ENCODE measurements around the gene GDF2. TPM values are rescaled to one million over a fixed set of nuclear protein-coding genes. Genes with fewer than 3 reads are reported as not detected.

GDF2 gene
- total RNA-seq (2014; rRNA removed; shearing (Covaris generic)) (not detected in 2 replicates), polyA plus RNA-seq (2016; fragmentation: Nextera tagmentation; extraction: Ambion mirVana) (not detected in 2 replicates)
- long read RNA-seq, result 0 reads

DNA sequence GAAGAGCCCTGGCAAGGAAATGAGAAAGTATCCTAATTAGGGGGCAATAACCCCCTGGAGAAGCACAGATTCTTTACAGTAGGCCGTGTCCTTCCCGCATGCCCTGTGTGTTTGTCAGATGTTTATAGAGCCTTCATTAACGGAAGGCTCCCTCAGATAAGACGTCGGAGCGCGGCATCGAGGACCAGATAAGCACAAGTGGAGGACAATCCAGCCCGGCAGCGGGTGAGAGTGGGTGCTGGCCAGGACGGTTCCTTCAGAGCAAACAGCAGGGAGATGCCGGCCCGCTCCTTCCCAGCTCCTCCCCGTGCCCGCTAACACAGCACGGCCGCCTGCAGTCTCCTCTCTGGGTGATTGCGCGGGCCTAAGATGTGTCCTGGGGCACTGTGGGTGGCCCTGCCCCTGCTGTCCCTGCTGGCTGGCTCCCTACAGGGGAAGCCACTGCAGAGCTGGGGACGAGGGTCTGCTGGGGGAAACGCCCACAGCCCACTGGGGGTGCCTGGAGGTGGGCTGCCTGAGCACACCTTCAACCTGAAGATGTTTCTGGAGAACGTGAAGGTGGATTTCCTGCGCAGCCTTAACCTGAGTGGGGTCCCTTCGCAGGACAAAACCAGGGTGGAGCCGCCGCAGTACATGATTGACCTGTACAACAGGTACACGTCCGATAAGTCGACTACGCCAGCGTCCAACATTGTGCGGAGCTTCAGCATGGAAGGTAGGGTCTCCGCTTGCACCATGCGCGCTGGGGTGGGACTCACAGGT lies at the start of gene GDF2:
Gene GDF2, plus strand, starts transcription at position 155 of the 762 bp plus-strand sequence. Its CDS starts 215 bp downstream, at position 370.
- Mint-ChIP-seq H3K27ac (no peak within 1 kb of the TSS), H3K9me3 (no peaks in the 10 kb centered on the region), H3K36me3 (ENCODE audit: low read depth) (no peaks in the 10 kb centered on the region), H3K4me1 (no peaks in the 10 kb centered on the region), H3K4me3 (no peak within 1 kb of the TSS), H3K27me3 (ENCODE audit: insufficient read depth, low read depth, poor library complexity) (peaks cover 1% of the 10 kb centered on the region)
- H3K27me3 ChIP-seq (ENCODE audit: insufficient read depth), result no peaks in the 10 kb centered on the region
- no peaks in the 10 kb centered on the region for H4K20me1 ChIP-seq (replicated peaks; ENCODE audit: insufficient read depth)
- H3K4me3 ChIP-seq, result no peak within 1 kb of the TSS
- H3F3A ChIP-seq (replicated peaks; ENCODE audit: low read depth), result no peaks in the 10 kb centered on the region
- no peak within 1 kb of the TSS for H3K4me2 ChIP-seq
- no peaks in the 10 kb centered on the region for H3K79me2 ChIP-seq (replicated peaks; ENCODE audit: insufficient read depth)
- no peak within 1 kb of the TSS for H3K27ac ChIP-seq (ENCODE audit: low read depth)
- 0 out of 2 replicates have a peak, but pooled peaks cover 4% of the 10 kb centered on the region for H3K9me2 ChIP-seq (ENCODE audit: insufficient read depth)
- ATAC-seq (no peak), DNase-seq (ENCODE audit: low spot score) (no peak)
- H3K36me3 ChIP-seq (ENCODE audit: insufficient read depth), result no peaks in the 10 kb centered on the region
- H3K4me1 ChIP-seq (ENCODE audit: insufficient read depth), result no peaks in the 10 kb centered on the region
- H2AFZ ChIP-seq, result no peak within 1 kb of the TSS
- TF ChIP-seq, protein P1, sequence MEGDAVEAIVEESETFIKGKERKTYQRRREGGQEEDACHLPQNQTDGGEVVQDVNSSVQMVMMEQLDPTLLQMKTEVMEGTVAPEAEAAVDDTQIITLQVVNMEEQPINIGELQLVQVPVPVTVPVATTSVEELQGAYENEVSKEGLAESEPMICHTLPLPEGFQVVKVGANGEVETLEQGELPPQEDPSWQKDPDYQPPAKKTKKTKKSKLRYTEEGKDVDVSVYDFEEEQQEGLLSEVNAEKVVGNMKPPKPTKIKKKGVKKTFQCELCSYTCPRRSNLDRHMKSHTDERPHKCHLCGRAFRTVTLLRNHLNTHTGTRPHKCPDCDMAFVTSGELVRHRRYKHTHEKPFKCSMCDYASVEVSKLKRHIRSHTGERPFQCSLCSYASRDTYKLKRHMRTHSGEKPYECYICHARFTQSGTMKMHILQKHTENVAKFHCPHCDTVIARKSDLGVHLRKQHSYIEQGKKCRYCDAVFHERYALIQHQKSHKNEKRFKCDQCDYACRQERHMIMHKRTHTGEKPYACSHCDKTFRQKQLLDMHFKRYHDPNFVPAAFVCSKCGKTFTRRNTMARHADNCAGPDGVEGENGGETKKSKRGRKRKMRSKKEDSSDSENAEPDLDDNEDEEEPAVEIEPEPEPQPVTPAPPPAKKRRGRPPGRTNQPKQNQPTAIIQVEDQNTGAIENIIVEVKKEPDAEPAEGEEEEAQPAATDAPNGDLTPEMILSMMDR (conservative IDR thresholded peaks at IDR 0.05; ENCODE audit: low read depth in 2 of 2), result no peak
- TF ChIP-seq, protein P2, sequence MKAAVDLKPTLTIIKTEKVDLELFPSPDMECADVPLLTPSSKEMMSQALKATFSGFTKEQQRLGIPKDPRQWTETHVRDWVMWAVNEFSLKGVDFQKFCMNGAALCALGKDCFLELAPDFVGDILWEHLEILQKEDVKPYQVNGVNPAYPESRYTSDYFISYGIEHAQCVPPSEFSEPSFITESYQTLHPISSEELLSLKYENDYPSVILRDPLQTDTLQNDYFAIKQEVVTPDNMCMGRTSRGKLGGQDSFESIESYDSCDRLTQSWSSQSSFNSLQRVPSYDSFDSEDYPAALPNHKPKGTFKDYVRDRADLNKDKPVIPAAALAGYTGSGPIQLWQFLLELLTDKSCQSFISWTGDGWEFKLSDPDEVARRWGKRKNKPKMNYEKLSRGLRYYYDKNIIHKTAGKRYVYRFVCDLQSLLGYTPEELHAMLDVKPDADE (IDR thresholded peaks at IDR 0.05), result no peak
- no peak for TF ChIP-seq NANOG (IDR thresholded peaks at IDR 0.05; ENCODE audit: borderline replicate concordance)
- TF ChIP-seq ZNF331 (CRISPR knock-in tag; IDR thresholded peaks at IDR 0.05; ENCODE audit: low read depth), result no peak
- no peak for TF ChIP-seq EZH2phosphoT487 (IDR thresholded peaks at IDR 0.05; ENCODE audit: unreplicated experiment)
- no peak for TF ChIP-seq EZH2 (IDR thresholded peaks at IDR 0.05; ENCODE audit: low read depth, unreplicated experiment)
- TF ChIP-seq ZNF114 (CRISPR knock-in tag; IDR thresholded peaks at IDR 0.05), result no peak
- no peak for TF ChIP-seq STAT1 (IDR thresholded peaks at IDR 0.05; ENCODE audit: unreplicated experiment)

DNA sequence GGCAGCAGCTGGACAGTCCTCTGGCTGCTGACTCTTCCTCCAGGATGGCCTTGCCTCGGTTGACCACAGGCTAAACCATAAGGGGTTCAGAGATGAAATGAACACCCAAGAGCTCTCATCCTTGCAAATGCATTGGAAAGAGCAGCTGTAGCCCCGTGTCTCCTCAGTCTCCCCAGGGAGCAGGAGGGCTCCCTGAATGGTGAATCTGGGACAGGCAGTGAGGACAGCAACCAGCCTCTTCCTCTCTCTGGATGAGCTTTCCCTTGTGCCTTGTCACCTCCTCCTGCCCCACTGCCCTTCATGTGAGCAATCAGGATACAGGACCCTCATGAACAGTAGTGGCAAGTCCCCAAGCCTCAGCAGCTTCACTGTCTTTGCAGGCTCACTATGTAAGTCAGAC lies 46.2 kb upstream of the GDF2 start:
- H3K27ac Mint-ChIP-seq, result no peak overlapping the region
- peaks cover 3% of the 10 kb centered on the region for H3K27me3 Mint-ChIP-seq (ENCODE audit: insufficient read depth, low read depth, poor library complexity)
- H2AFZ ChIP-seq, result no peak overlapping the region

More for the DNA sequence above, 46.2 kb upstream of the GDF2 start:
- Histone ChIP-seq H3K4me1 (ENCODE audit: insufficient read depth) (no peaks in the 10 kb centered on the region), H3F3A (replicated peaks; ENCODE audit: low read depth) (no peaks in the 10 kb centered on the region), H3K36me3 (ENCODE audit: insufficient read depth) (no peaks in the 10 kb centered on the region), H4K20me1 (replicated peaks; ENCODE audit: insufficient read depth) (no peaks in the 10 kb centered on the region), H3K27me3 (ENCODE audit: insufficient read depth) (no peaks in the 10 kb centered on the region), H3K9me2 (ENCODE audit: insufficient read depth) (0 out of 2 replicates have a peak, but pooled peaks cover 5% of the 10 kb centered on the region), H3K79me2 (replicated peaks; ENCODE audit: insufficient read depth) (no peaks in the 10 kb centered on the region), H3K4me2 (no peak overlapping the region), H3K4me3 (no peak overlapping the region), H3K27ac (ENCODE audit: low read depth) (no peak overlapping the region)
- Mint-ChIP-seq H3K4me1 (peaks cover 7% of the 10 kb centered on the region; the same call in 1 of the 3 replicates), H3K36me3 (ENCODE audit: low read depth) (no peaks in the 10 kb centered on the region), H3K4me3 (no peak overlapping the region), H3K9me3 (peaks cover 17% of the 10 kb centered on the region; the same call in 2 of the 3 replicates)
- ATAC-seq, result no peak
- no peak for DNase-seq (ENCODE audit: low spot score)
- TF ChIP-seq JUNB (IDR thresholded peaks at IDR 0.05; ENCODE audit: unreplicated experiment), result no peak
- TF ChIP-seq STAT1 (IDR thresholded peaks at IDR 0.05; ENCODE audit: unreplicated experiment), result no peak
- TF ChIP-seq, protein P2 (IDR thresholded peaks at IDR 0.05), result no peak
- TF ChIP-seq, protein P1 (conservative IDR thresholded peaks at IDR 0.05; ENCODE audit: low read depth in 2 of 2), result no peak
- no peak for TF ChIP-seq POLR2AphosphoS5 (IDR thresholded peaks at IDR 0.05; ENCODE audit: low read depth)
- no peak for TF ChIP-seq CREB1 (CRISPR knock-in tag; IDR thresholded peaks at IDR 0.05; ENCODE audit: low read depth)
- no peak for TF ChIP-seq EZH2phosphoT487 (IDR thresholded peaks at IDR 0.05; ENCODE audit: unreplicated experiment)
- TF ChIP-seq NANOG (IDR thresholded peaks at IDR 0.05; ENCODE audit: borderline replicate concordance), result no peak

All from GM23338 (cell line).